ENCODE measurements around the gene ROBO1. TPM values are rescaled to one million over a fixed set of nuclear protein-coding genes. Genes with fewer than 3 reads are reported as not detected.
A peak's percentile ranks its signal among the peaks of the same experiment; 100 is the strongest.
"Not testable (repeated sequence)": the region's sequence is repeated elsewhere in the genome, so short reads cannot be mapped to it uniquely, and the experiment has no call there.

The ROBO1 gene
- total RNA-seq, 1 experiment from 2014 or later = 11.2 TPM

- DNase-seq (ENCODE audit: low spot score) = no peak
Observed at GRCh38 chr3:78917536-78917935, 850.3 kb downstream of the ROBO1 start.

- DNase-seq (ENCODE audit: low spot score) = no peak
Observed at GRCh38 chr3:78913711-78914110, 854.1 kb downstream of the ROBO1 start.

GRCh38 chr3:78912687-78913086 lies 855.1 kb downstream of the ROBO1 start:
- DNase-seq (ENCODE audit: low spot score) = no peak

- DNase-seq (ENCODE audit: low spot score) = no peak
Observed at GRCh38 chr3:78912259-78912658, 855.5 kb downstream of the ROBO1 start.

GRCh38 chr3:78911394-78911793 lies 856.4 kb downstream of the ROBO1 start:
- no peak for DNase-seq (ENCODE audit: low spot score)

- DNase-seq (ENCODE audit: low spot score) = no peak
Observed at GRCh38 chr3:78908236-78908635, 859.6 kb downstream of the ROBO1 start.

- DNase-seq (ENCODE audit: low spot score) = no peak
Observed at GRCh38 chr3:78907367-78907766, 860.4 kb downstream of the ROBO1 start.

- DNase-seq (ENCODE audit: low spot score) = no peak
Observed at GRCh38 chr3:78906930-78907329, 860.9 kb downstream of the ROBO1 start.

GRCh38 chr3:78906245-78906644 lies 861.6 kb downstream of the ROBO1 start:
- DNase-seq (ENCODE audit: low spot score) = no peak

- DNase-seq (ENCODE audit: low spot score) = no peak
Observed at GRCh38 chr3:78905700-78906099, 862.1 kb downstream of the ROBO1 start.

GRCh38 chr3:78901544-78901943 lies 866.3 kb downstream of the ROBO1 start:
- DNase-seq (ENCODE audit: low spot score) = no peak

- DNase-seq (ENCODE audit: low spot score) = no peak
Observed at GRCh38 chr3:78900880-78901279, 866.9 kb downstream of the ROBO1 start.

- no peak for DNase-seq (ENCODE audit: low spot score)
Observed at GRCh38 chr3:78900426-78900825, 867.4 kb downstream of the ROBO1 start.

GRCh38 chr3:78895528-78895927 lies 872.3 kb downstream of the ROBO1 start:
- DNase-seq (ENCODE audit: low spot score) = no peak

- no peak for DNase-seq (ENCODE audit: low spot score)
Observed at GRCh38 chr3:78894787-78895186, 873.0 kb downstream of the ROBO1 start.

- DNase-seq (ENCODE audit: low spot score) = no peak
Observed at GRCh38 chr3:78893161-78893560, 874.6 kb downstream of the ROBO1 start.

GRCh38 chr3:78889348-78889747 lies 878.5 kb downstream of the ROBO1 start:
- no peak for DNase-seq (ENCODE audit: low spot score)

GRCh38 chr3:78888635-78889034 lies 879.2 kb downstream of the ROBO1 start:
- DNase-seq (ENCODE audit: low spot score) = no peak

GRCh38 chr3:78887547-78888011 lies 880.2 kb downstream of the ROBO1 start:
- DNase-seq (ENCODE audit: low spot score) = no peak

- peak; percentile 37 for DNase-seq (ENCODE audit: low spot score)
Observed at GRCh38 chr3:78887029-78887428, 880.8 kb downstream of the ROBO1 start.

GRCh38 chr3:78884567-78884966 lies 883.2 kb downstream of the ROBO1 start:
- DNase-seq (ENCODE audit: low spot score) = not testable (repeated sequence)

- DNase-seq (ENCODE audit: low spot score) = no peak
Observed at GRCh38 chr3:78882251-78882650, 885.5 kb downstream of the ROBO1 start.

GRCh38 chr3:78881501-78881900 lies 886.3 kb downstream of the ROBO1 start:
- DNase-seq (ENCODE audit: low spot score) = no peak

GRCh38 chr3:78880603-78881461 lies 887.0 kb downstream of the ROBO1 start:
- no peak for DNase-seq (ENCODE audit: low spot score)
